WERI-Rb-1 (cell line): ENCODE results near the gene CARF.
A peak's percentile ranks its signal among the peaks of the same experiment; 100 is the strongest.
"Not testable (repeated sequence)": the region's sequence is repeated elsewhere in the genome, so short reads cannot be mapped to it uniquely, and the experiment has no call there.

ENCODE experiments used
- DNase-seq: peaks from one replicate; pipeline ENCODE4 v3.0.0-alpha.2; 2020
- H3K27ac ChIP-seq: fragments of 250-450 bp; sonication (Bioruptor Pico); 2 replicates; pipeline ENCODE4 v1.5.1; 2020; ENCODE audit warnings: mild to moderate bottlenecking, moderate library complexity
- H3K27me3 ChIP-seq: fragments of 250-450 bp; sonication (Bioruptor Pico); 2 replicates; pipeline ENCODE4 v1.5.1; 2021; ENCODE audit warnings: mild to moderate bottlenecking, low read depth, moderate library complexity; ENCODE audit not compliant: insufficient read depth, severe bottlenecking
- H3K36me3 ChIP-seq: fragments of 250-450 bp; sonication (Bioruptor Pico); 2 replicates; pipeline ENCODE4 v1.5.1; 2020; ENCODE audit warnings: mild to moderate bottlenecking, moderate library complexity
- H3K4me3 ChIP-seq: 2 replicates; pipeline ENCODE4 v1.5.1; 2011; ENCODE audit warnings: low read depth, mild to moderate bottlenecking, control low read depth, low read length
- H3K9me3 ChIP-seq: fragments of 250-450 bp; sonication (Bioruptor Pico); 2 replicates; pipeline ENCODE4 v1.5.1; 2021; ENCODE audit warnings: mild to moderate bottlenecking, moderate library complexity; ENCODE audit not compliant: severe bottlenecking
- CTCF ChIP-seq: IDR thresholded peaks from 2 replicates; pipeline ENCODE4 v1.5.1; 2011; ENCODE audit warnings: low read depth, mild to moderate bottlenecking, control low read depth, inconsistent platforms, low read length

CARF gene

GRCh38 chr2:202910698-202911097, 1.4 kb upstream of the CARF start:
- Histone ChIP-seq H3K4me3 (peak overlapping the region; percentile 93), H3K36me3 (peaks cover 10% of the 10 kb centered on the region), H3K27ac (peak overlapping the region; percentile 93), H3K27me3 (no peaks in the 10 kb centered on the region), H3K9me3 (no peaks in the 10 kb centered on the region)
- TF ChIP-seq CTCF = no peak
- no peak for DNase-seq

DNA sequence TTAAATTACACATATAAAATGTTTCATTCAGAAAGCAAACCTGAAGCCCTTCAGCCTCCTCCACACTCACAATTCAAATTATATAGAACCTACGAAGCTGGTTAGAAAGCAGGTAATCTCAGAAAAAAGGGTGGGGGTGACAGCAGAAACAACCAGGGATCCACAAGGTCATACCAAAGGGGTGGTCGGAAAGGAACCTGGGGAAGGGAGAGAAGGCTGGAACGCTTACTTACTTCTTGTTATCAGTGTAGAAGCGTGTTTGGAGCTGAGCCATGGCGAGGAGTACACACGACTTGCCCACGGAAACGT, 918 bp upstream of the CARF start:
- Histone ChIP-seq H3K27me3 (no peaks in the 10 kb centered on the region), H3K36me3 (peaks cover 6% of the 10 kb centered on the region), H3K4me3 (peak overlapping the region; percentile 93), H3K27ac (peak overlapping the region; percentile 93), H3K9me3 (no peaks in the 10 kb centered on the region)
- TF ChIP-seq CTCF = no peak
- DNase-seq = peak; percentile 15

DNA sequence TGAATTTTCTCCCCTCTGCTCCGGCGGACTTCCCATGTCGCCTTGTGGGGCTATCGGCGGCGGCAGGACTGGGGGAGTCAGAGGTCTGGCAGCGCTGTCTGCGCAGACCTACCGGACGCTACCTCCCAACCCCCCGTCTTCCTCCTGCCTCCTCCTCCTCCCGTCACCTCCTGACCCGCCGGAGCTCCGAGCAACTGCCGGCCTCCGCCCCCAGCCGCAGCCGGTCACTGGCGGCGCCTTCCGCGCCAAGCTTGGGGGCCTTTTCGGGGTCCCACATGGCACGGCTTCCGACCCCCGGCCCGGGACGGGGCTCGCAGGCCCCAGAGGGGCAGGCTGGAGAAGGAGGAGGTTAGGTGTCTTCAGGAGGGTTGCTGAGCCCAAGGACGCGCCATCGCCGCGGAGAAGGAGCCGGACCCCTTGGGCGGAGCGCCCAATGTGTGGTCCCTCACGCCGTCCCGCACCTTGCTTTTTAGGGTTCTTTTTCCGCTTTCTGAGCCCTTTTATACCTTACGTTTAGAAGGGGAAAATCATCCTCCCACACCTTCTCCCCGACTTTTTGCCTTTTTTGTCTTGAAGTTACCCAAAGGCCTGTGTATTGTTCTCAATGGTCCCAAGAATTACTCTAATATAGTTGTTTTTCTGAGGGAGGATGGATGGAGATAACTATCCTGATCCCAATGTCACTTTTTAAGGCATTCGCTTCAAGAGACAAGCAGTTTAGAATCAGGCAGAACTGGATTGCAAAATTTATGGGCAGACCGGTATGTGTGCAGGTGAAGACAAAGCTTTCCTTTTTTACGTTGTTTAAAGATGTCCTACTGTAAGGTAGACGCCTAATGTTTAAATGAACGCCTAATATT, 497 bp downstream of the CARF start:
- peak overlapping the region; percentile 93 for H3K27ac ChIP-seq
- not testable (repeated sequence) for DNase-seq

DNA sequence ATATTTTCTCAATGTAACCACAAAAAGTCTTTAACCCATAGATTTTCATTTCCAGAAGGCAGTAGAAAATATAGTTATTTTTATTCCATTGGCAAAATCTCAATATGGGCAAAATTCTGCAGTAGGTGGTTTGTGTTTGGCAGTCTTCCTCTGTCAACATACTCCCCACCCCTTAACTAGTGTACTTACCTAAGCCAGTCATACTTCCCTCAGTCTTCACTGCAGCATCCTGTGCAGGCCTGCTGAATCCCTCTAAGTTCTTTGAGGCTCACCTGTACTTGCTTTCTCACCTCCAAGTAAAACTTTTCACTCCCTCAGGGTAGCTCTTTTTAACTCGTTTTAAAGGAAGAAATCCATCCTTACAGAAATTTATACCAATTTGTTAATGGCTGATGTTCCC, 6.8 kb downstream of the CARF start:
- no peak overlapping the region for H3K4me3 ChIP-seq
- no peaks in the 10 kb centered on the region for H3K9me3 ChIP-seq
- H3K27me3 ChIP-seq = no peaks in the 10 kb centered on the region
- no peaks in the 10 kb centered on the region for H3K36me3 ChIP-seq
- no peak for DNase-seq
- no peak overlapping the region for H3K27ac ChIP-seq
- no peak for TF ChIP-seq CTCF

More for the DNA sequence above, 497 bp downstream of the CARF start:
- H3K9me3 ChIP-seq, H3K27me3 ChIP-seq, H3K36me3 ChIP-seq: not testable (repeated sequence)
- peak overlapping the region; percentile 93 for H3K4me3 ChIP-seq

DNA sequence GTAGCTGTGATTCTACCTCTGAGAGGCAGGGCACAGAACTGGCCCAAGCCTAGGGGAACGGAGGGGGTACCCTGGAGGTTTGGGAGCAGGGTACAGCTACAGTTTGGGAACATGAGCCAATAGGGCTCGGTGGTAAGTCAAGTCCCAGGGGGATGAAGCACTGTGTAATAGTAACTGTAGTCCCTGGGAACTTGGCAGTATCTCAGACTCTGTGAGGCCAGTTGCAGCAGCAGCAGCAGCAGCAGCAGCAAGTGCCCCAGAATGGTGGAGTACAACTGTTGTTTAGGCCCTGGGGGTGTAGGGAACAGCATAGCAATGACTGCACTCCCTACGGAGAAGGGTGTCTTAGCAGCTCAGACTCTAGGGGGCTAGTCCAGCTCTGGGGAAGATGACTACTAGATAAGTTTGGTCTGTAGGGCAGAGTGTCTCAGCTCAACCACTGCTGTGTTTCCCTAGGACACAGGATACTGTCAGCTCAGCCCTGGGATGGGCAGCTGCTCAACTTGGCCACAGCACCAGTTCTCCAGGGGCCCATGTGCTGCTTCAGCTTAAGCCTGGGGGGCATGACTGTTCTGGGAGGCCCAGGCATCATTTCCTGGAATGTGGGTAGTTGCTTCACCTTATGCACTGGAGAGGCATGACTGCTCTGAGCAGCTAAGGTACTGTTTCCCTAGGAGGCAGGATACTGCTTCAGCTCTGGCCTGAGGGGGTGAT, 20.5 kb downstream of the CARF start:
- no peaks in the 10 kb centered on the region for H3K9me3 ChIP-seq
- no peak for DNase-seq
- no peaks in the 10 kb centered on the region for H3K27me3 ChIP-seq
- no peak overlapping the region for H3K4me3 ChIP-seq
- H3K36me3 ChIP-seq = no peaks in the 10 kb centered on the region
- TF ChIP-seq CTCF = no peak
- no peak overlapping the region for H3K27ac ChIP-seq

- no peak for DNase-seq
- Histone ChIP-seq H3K4me3 (no peak overlapping the region), H3K27me3 (no peaks in the 10 kb centered on the region), H3K27ac (no peak overlapping the region), H3K9me3 (no peaks in the 10 kb centered on the region), H3K36me3 (no peaks in the 10 kb centered on the region)
- TF ChIP-seq CTCF = no peak
Measured at GRCh38 chr2:202933139-202933510, 21.1 kb downstream of the CARF start.
